A549 (cell line): Measurements from ENCODE around the gene GPD1L. TPM values are rescaled to one million over a fixed set of nuclear protein-coding genes. Genes with fewer than 3 reads are reported as not detected.

ENCODE experiments used
- ATAC-seq, 2 experiments: fragments of 200-7000 bp in 1 of 2; fragments of >200 bp in 1 of 2; cut with Nextera tagmentation in 1 of 2; cut with Tn5 transposase in 1 of 2; 3 replicates each; pipeline versions ENCODE4 v1.8.0 to v1.9.1; 2018 to 2020; ENCODE audit warnings: mild to moderate bottlenecking in 1 of 2, moderate library complexity in 1 of 2
- CTCF ChIA-PET: fragments of 300-600 bp; sonication (Branson Sonifier 250); formaldehyde crosslinking; extraction: SDS; loops from one replicate; lab custom pipeline; 2021; ENCODE audit warnings: antibody characterized with exemption, inconsistent platforms; lab: Yijun Ruan, JAX
- POLR2A ChIA-PET: fragments of 350-600 bp; formaldehyde crosslinking; extraction: SDS; loops from one replicate; lab custom pipeline; 2021; ENCODE audit warnings: antibody characterized with exemption, inconsistent platforms; lab: Yijun Ruan, JAX
- DNase-seq, 2 experiments: peaks; one replicate each; pipeline versions ENCODE4 v3.0.0 to v3.0.0-alpha.2; 2011 to 2016; ENCODE audit warnings: low read depth in 1 of 2, low spot score in 1 of 2
- FAIRE-seq: peaks from 2 replicates; lab custom pipeline; 2011; peaks lifted over from hg19 to GRCh38; lab: Jason Lieb, UNC
- H3K27ac ChIP-seq, 2 experiments: fragments of >200 bp; sonication (Bioruptor Twin); formaldehyde crosslinking; 3 replicates each; pipeline ENCODE4 v1.5.1; 2016 to 2017
- H3K4me1 ChIP-seq: fragments of >200 bp; sonication (Bioruptor Twin); formaldehyde crosslinking; 3 replicates; pipeline ENCODE4 v1.6.1; 2016
- H3K4me2 ChIP-seq: fragments of >200 bp; sonication (Bioruptor Twin); formaldehyde crosslinking; 3 replicates; pipeline ENCODE4 v1.6.1; 2016
- H3K4me3 ChIP-seq: fragments of >200 bp; sonication (Bioruptor Twin); formaldehyde crosslinking; 3 replicates; pipeline ENCODE4 v1.5.1; 2016
- H3K9me3 ChIP-seq: fragments of >200 bp; sonication (Bioruptor Twin); formaldehyde crosslinking; 3 replicates; pipeline ENCODE4 v1.6.1; 2016
- BCL3 ChIP-seq: fragments of >200 bp; sonication (Bioruptor Twin); formaldehyde crosslinking; IDR thresholded peaks from 3 replicates; pipeline ENCODE4 v1.6.1; 2016
- CEBPB ChIP-seq, 2 experiments: fragments of >200 bp in 1 of 2; sonication (Bioruptor Twin) in 1 of 2; formaldehyde crosslinking in 1 of 2; IDR thresholded peaks; 2 replicates each; pipeline ENCODE4 v1.6.1; 2012 to 2016
- CHD4 ChIP-seq: fragments of 200-600 bp; sonication (generic); IDR thresholded peaks from 2 replicates; pipeline ENCODE4 v1.6.1; 2016; ENCODE audit warnings: antibody characterized with exemption, mild to moderate bottlenecking, borderline replicate concordance
- CTCF ChIP-seq: fragments of >200 bp; sonication (Bioruptor Twin); formaldehyde crosslinking; IDR thresholded peaks from 3 replicates; pipeline ENCODE4 v1.5.1; 2016
- EP300 ChIP-seq, 2 experiments: fragments of >200 bp; sonication (Bioruptor Twin); formaldehyde crosslinking; IDR thresholded peaks; 2 replicates in 1 of 2; 3 replicates in 1 of 2; pipeline ENCODE4 v1.6.1; 2016 to 2017
- GATA3 ChIP-seq: IDR thresholded peaks from 2 replicates; pipeline ENCODE4 v1.6.1; 2012; ENCODE audit warnings: borderline replicate concordance
- HOXB13 ChIP-seq: fragments of 250-450 bp; sonication (Bioruptor Pico); IDR thresholded peaks from 2 replicates; pipeline ENCODE4 v1.5.0; 2020; ENCODE audit warnings: low read depth, mild to moderate bottlenecking, moderate library complexity
- JUNB ChIP-seq: fragments of >200 bp; sonication (Bioruptor Twin); formaldehyde crosslinking; IDR thresholded peaks from 2 replicates; pipeline ENCODE4 v1.6.1; 2016
- MAZ ChIP-seq: fragments of 150-350 bp; IDR thresholded peaks from 2 replicates; pipeline ENCODE4 v1.6.1; 2014; ENCODE audit warnings: antibody characterized with exemption, low read depth, low read length, borderline replicate concordance
- NR3C1 ChIP-seq: fragments of >200 bp; sonication (Bioruptor Twin); formaldehyde crosslinking; IDR thresholded peaks from 3 replicates; pipeline ENCODE4 v1.6.1; 2017
- PHF8 ChIP-seq: fragments of 200-600 bp; sonication (generic); IDR thresholded peaks from 2 replicates; pipeline ENCODE4 v1.6.1; 2016; ENCODE audit warnings: low read depth, mild to moderate bottlenecking, antibody characterized with exemption, moderate library complexity, borderline replicate concordance
- POLR2AphosphoS2 ChIP-seq: conservative IDR thresholded peaks from 2 replicates; pipeline ENCODE4 v1.6.1; 2012; ENCODE audit warnings: low read length, improper control_type of control experiment, inconsistent platforms
- RCOR1 ChIP-seq: fragments of 150-350 bp; IDR thresholded peaks from 2 replicates; pipeline ENCODE4 v1.6.1; 2014; ENCODE audit warnings: antibody characterized with exemption, low read length, low read depth
- RFX5 ChIP-seq: fragments of 450-650 bp; IDR thresholded peaks from 2 replicates; pipeline ENCODE4 v1.7.1; 2014; ENCODE audit warnings: antibody characterized with exemption, mild to moderate bottlenecking, moderate library complexity
- RNF2 ChIP-seq: fragments of 200-600 bp; sonication (generic); IDR thresholded peaks from 2 replicates; pipeline ENCODE4 v1.6.1; 2016; ENCODE audit warnings: low read depth, mild to moderate bottlenecking, antibody characterized with exemption, moderate library complexity, borderline replicate concordance
- SREBF2 ChIP-seq: fragments of 450-650 bp; IDR thresholded peaks from 2 replicates; pipeline ENCODE4 v1.6.1; 2014; ENCODE audit warnings: mild to moderate bottlenecking, moderate library complexity
- TFCP2L1 ChIP-seq: fragments of 250-450 bp; sonication (Bioruptor Pico); IDR thresholded peaks from 2 replicates; pipeline ENCODE4 v1.5.0; 2021; ENCODE audit warnings: mild to moderate bottlenecking
- ZC3H11A ChIP-seq: fragments of 450-650 bp; IDR thresholded peaks from 2 replicates; pipeline ENCODE4 v1.6.1; 2014; ENCODE audit warnings: antibody characterized with exemption, mild to moderate bottlenecking
- ZFP36 ChIP-seq: fragments of 450-650 bp; IDR thresholded peaks from 2 replicates; pipeline ENCODE4 v1.6.1; 2014; ENCODE audit warnings: borderline replicate concordance; ENCODE audit not compliant: partially characterized antibody
- ZNF302 ChIP-seq: fragments of 250-450 bp; sonication (Bioruptor Pico); IDR thresholded peaks from 2 replicates; pipeline ENCODE4 v1.9.0; 2021; ENCODE audit warnings: inconsistent platforms, mild to moderate bottlenecking, moderate library complexity
- WGBS: methylation state at CpG from one replicate; pipeline ENCODE4 v1.1.6; 2017; ENCODE audit errors: missing lambda C conversion rate; 5-methylcytosine and 5-hydroxymethylcytosine counted together
- polyA plus RNA-seq, 4 experiments: library from polyadenylated mRNA; depleted of rRNA in 3 of 4; stranded (reverse); fragments of >200 nt; fragmentation: RNase III in 1 of 4; extraction: RNeasy Plus Mini Kit Qiagen cat#74134 plus additional on column Dnase treatment in 1 of 4; gene quantifications; 2 replicates in 3 of 4; 3 replicates in 1 of 4; pipeline ENCODE4 v1.2.3, GENCODE V29; 2011 to 2017

The GPD1L gene
- polyA plus RNA-seq, 2 of the 4 experiments (the other 2 are of a cell fraction), result 13.6 to 31.0 TPM

GRCh38 chr3:32121137-32121536 is 14.7 kb downstream of the GPD1L start:
- POLR2A ChIA-PET, result no interaction called here
- FAIRE-seq, result no peak
- no peak for TF ChIP-seq POLR2AphosphoS2
- TF ChIP-seq CEBPB (IDR thresholded peaks at IDR 0.05), result no peak
- no peak for TF ChIP-seq TFCP2L1 (CRISPR knock-in tag)
- no peak for TF ChIP-seq SREBF2
- TF ChIP-seq, all 56 proteins: peak for 0
- Histone ChIP-seq H3K4me3 (no peak overlapping the region), H3K4me1 (peaks cover 6% of the 10 kb centered on the region; the same call in 1 of the 3 replicates), H3K27ac (no peak overlapping the region), H3K9me3 (no peaks in the 10 kb centered on the region), H3K4me2 (no peak overlapping the region)
- CTCF ChIA-PET, result interaction anchor here (1.6 kb wide), 1 partner anchor 23 kb away, joined by 5 read pairs; no protein-coding TSS in a partner anchor
- DNase-seq (no peak), ATAC-seq (no peak)
- WGBS, result 82% methylated on average over 4 of the region's 4 CpGs

GRCh38 chr3:32123620-32124019 is 17.2 kb downstream of the GPD1L start:
- ATAC-seq, result no peak
- no peak for DNase-seq
- no peaks in the 10 kb centered on the region for H3K9me3 ChIP-seq
- no peak for FAIRE-seq
- 87% methylated on average over 5 of the region's 5 CpGs for WGBS
- H3K4me3 ChIP-seq, result no peak overlapping the region
- ChIA-PET POLR2A (no interaction called here), CTCF (interaction anchor here (0.6 to 1.6 kb wide), 4 partner anchors 21 to 241 kb away, joined by 3 read pairs; no protein-coding TSS in a partner anchor)
- no peak overlapping the region for H3K4me2 ChIP-seq
- no peak overlapping the region for H3K27ac ChIP-seq
- no peaks in the 10 kb centered on the region for H3K4me1 ChIP-seq
- TF ChIP-seq JUNB, result no peak
- TF ChIP-seq ZFP36, result no peak
- no peak for TF ChIP-seq HOXB13
- TF ChIP-seq RFX5, result no peak
- no peak for TF ChIP-seq RNF2

- Histone ChIP-seq H3K9me3 (no peaks in the 10 kb centered on the region), H3K4me2 (no peak overlapping the region), H3K27ac (no peak overlapping the region), H3K4me1 (no peaks in the 10 kb centered on the region), H3K4me3 (no peak overlapping the region)
- CTCF ChIA-PET, result interaction anchor here (5.0 kb wide), 1 partner anchor 106 kb away, joined by 26 read pairs; no protein-coding TSS in a partner anchor
- DNase-seq (no peak), ATAC-seq (no peak), FAIRE-seq (no peak)
- TF ChIP-seq TFCP2L1 (CRISPR knock-in tag), result no peak
- TF ChIP-seq BCL3, result no peak
- no peak for TF ChIP-seq CHD4
- no peak for TF ChIP-seq EP300 (IDR thresholded peaks at IDR 0.05)
- no peak for TF ChIP-seq MAZ
- TF ChIP-seq RCOR1, result no peak
- TF ChIP-seq POLR2AphosphoS2, result no peak
- no peak for TF ChIP-seq GATA3
- TF ChIP-seq CTCF, result no peak
- TF ChIP-seq PHF8, result no peak
- TF ChIP-seq NR3C1, result no peak
- no peak for TF ChIP-seq ZNF302 (CRISPR knock-in tag)
- TF ChIP-seq ZC3H11A, result no peak
- WGBS, result 88% methylated on average over 2 of the region's 2 CpGs
- POLR2A ChIA-PET, result no interaction called here
These were observed 18.6 kb downstream of the GPD1L start for GRCh38 chr3:32125012-32125411.
